ENCODE measurements around the gene FBXO31.

DNA sequence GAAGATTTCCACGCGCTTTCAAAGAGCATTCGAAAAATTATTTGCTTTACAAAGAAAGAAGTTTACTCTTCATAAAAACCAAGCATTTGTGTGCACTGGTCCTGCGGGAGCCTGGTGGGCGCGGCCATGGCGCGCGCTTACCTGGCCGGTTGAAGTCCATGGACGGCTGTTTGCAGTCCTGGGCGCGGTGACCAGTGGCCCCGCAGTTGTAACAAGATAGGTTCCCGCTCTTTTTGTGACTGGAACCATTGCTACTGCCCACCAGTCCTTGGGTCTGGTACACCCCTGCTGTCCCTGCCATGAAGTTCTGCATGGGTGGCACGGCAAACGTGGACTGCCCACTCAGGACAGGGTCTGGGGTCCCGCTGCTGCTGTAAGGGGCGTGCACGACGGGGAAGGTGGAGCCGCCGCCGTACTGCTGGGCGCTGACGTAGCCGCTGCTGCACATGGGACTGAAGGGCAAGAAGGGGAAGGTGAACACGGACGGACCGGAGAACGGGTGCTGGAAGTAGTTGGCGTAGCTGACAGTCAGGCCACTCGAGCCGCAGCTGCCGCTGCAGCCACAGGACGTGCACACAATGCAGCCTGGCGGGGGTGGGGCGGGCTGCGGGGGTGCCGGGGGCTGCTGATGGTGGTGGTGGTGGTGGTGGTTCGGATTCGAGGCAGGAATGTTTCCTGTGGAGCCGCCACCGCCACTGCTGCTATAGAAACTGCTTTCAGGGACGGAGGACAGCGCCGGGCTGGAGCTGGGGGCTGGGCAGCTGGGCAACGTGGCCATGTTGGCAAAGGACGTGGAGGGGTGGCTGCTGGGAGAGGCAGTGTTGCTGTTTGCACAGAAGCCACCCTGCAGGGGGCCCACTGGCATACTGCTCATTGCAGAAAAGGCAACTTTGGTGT is 28.0 kb upstream of the FBXO31 start:
- TF ChIP-seq, protein P1, sequence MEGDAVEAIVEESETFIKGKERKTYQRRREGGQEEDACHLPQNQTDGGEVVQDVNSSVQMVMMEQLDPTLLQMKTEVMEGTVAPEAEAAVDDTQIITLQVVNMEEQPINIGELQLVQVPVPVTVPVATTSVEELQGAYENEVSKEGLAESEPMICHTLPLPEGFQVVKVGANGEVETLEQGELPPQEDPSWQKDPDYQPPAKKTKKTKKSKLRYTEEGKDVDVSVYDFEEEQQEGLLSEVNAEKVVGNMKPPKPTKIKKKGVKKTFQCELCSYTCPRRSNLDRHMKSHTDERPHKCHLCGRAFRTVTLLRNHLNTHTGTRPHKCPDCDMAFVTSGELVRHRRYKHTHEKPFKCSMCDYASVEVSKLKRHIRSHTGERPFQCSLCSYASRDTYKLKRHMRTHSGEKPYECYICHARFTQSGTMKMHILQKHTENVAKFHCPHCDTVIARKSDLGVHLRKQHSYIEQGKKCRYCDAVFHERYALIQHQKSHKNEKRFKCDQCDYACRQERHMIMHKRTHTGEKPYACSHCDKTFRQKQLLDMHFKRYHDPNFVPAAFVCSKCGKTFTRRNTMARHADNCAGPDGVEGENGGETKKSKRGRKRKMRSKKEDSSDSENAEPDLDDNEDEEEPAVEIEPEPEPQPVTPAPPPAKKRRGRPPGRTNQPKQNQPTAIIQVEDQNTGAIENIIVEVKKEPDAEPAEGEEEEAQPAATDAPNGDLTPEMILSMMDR (IDR thresholded peaks at IDR 0.05): no peak
- TF ChIP-seq POLR2A (IDR thresholded peaks at IDR 0.05): no peak

Data from adrenal gland (tissue), 5 donors.